H9 (cell line): ENCODE results near the gene IGF2R. TPM values are rescaled to one million over a fixed set of nuclear protein-coding genes. Genes with fewer than 3 reads are reported as not detected.

Experiments
- DNase-seq: peaks from one replicate; pipeline ENCODE4 v3.0.0-alpha.2; 2017
- H2AFZ ChIP-seq: one replicate; pipeline ENCODE4 v1.6.1; 2013; ENCODE audit warnings: mild to moderate bottlenecking, low read length, control low read depth, moderate library complexity
- H2AK5ac ChIP-seq: 2 replicates; pipeline ENCODE4 v1.6.1; 2013; ENCODE audit warnings: low read length, control low read depth, mixed read lengths; ENCODE audit not compliant: insufficient read length
- H2BK120ac ChIP-seq: one replicate; pipeline ENCODE4 v1.6.1; 2013; ENCODE audit warnings: low read depth, mild to moderate bottlenecking, low read length, control low read depth, inconsistent platforms; ENCODE audit not compliant: poor library complexity, severe bottlenecking
- H2BK12ac ChIP-seq: 2 replicates; pipeline ENCODE4 v1.6.1; 2013; ENCODE audit warnings: low read length, control low read depth, mixed read lengths, low read depth; ENCODE audit not compliant: insufficient read length
- H2BK15ac ChIP-seq: 2 replicates; pipeline ENCODE4 v1.6.1; 2013; ENCODE audit warnings: low read depth, low read length, control low read depth
- H2BK20ac ChIP-seq: one replicate; pipeline ENCODE4 v1.6.1; 2013; ENCODE audit warnings: low read depth, mild to moderate bottlenecking, low read length, control low read depth, inconsistent platforms; ENCODE audit not compliant: poor library complexity, severe bottlenecking
- H2BK5ac ChIP-seq: 2 replicates; pipeline ENCODE4 v1.6.1; 2013; ENCODE audit warnings: low read length, control low read depth, mixed read lengths; ENCODE audit not compliant: insufficient read length
- H3K14ac ChIP-seq: 2 replicates; pipeline ENCODE4 v1.6.1; 2013; ENCODE audit warnings: low read length, control low read depth; ENCODE audit not compliant: insufficient read depth
- H3K18ac ChIP-seq: 2 replicates; pipeline ENCODE4 v1.6.1; 2013; ENCODE audit warnings: low read depth, mild to moderate bottlenecking, mixed read lengths, low read length, control low read depth; ENCODE audit not compliant: insufficient read length
- H3K23ac ChIP-seq: 2 replicates; pipeline ENCODE4 v1.6.1; 2013; ENCODE audit warnings: low read length, control low read depth, mixed read lengths, low read depth; ENCODE audit not compliant: insufficient read length
- H3K23me2 ChIP-seq: 2 replicates; pipeline ENCODE4 v1.6.1; 2013; ENCODE audit warnings: low read depth, mild to moderate bottlenecking, mixed read lengths, low read length, control low read depth; ENCODE audit not compliant: insufficient read length, poor library complexity, severe bottlenecking
- H3K27ac ChIP-seq: 2 replicates; pipeline ENCODE4 v1.5.1; 2013; ENCODE audit warnings: low read length, control low read depth, mixed read lengths, low read depth; ENCODE audit not compliant: insufficient read length
- H3K27me3 ChIP-seq: 2 replicates; pipeline ENCODE4 v1.6.1; 2013; ENCODE audit warnings: low read length, control low read depth, inconsistent platforms; ENCODE audit not compliant: insufficient read depth
- H3K4ac ChIP-seq: 2 replicates; pipeline ENCODE4 v1.6.1; 2013; ENCODE audit warnings: low read depth, mild to moderate bottlenecking, control low read depth, inconsistent platforms, low read length, moderate library complexity
- H3K4me1 ChIP-seq: 2 replicates; pipeline ENCODE4 v1.6.1; 2013; ENCODE audit warnings: low read length, control low read depth, inconsistent platforms; ENCODE audit not compliant: insufficient read depth
- H3K4me2 ChIP-seq: 2 replicates; pipeline ENCODE4 v1.6.1; 2013; ENCODE audit warnings: low read length, control low read depth, mixed read lengths; ENCODE audit not compliant: insufficient read length, insufficient read depth
- H3K56ac ChIP-seq: 2 replicates; pipeline ENCODE4 v1.6.1; 2013; ENCODE audit warnings: low read depth, mild to moderate bottlenecking, mixed read lengths, low read length, control low read depth; ENCODE audit not compliant: insufficient read length
- H3K79me1 ChIP-seq: 2 replicates; pipeline ENCODE4 v1.6.1; 2013; ENCODE audit warnings: low read depth, mild to moderate bottlenecking, moderate library complexity, low read length, control low read depth, inconsistent platforms; ENCODE audit not compliant: insufficient read depth, poor library complexity, severe bottlenecking
- H3K79me2 ChIP-seq: 2 replicates; pipeline ENCODE4 v1.6.1; 2013; ENCODE audit warnings: low read length, control low read depth, inconsistent platforms; ENCODE audit not compliant: insufficient read depth
- H3K9ac ChIP-seq: 2 replicates; pipeline ENCODE4 v1.6.1; 2013; ENCODE audit warnings: low read length, control low read depth, mixed read lengths; ENCODE audit not compliant: insufficient read length; ENCODE audit errors: extremely low read depth
- H3K9me3 ChIP-seq: one replicate; pipeline ENCODE4 v1.6.1; 2013; ENCODE audit warnings: low read depth, low read length, inconsistent platforms; ENCODE audit not compliant: control insufficient read depth
- H3T11ph ChIP-seq: one replicate; pipeline ENCODE4 v1.6.1; 2013; ENCODE audit warnings: mild to moderate bottlenecking, low read length, control low read depth, inconsistent platforms
- H4K20me1 ChIP-seq: one replicate; pipeline ENCODE4 v1.6.1; 2013; ENCODE audit not compliant: control insufficient read depth, insufficient read length, insufficient read depth
- H4K5ac ChIP-seq: 2 replicates; pipeline ENCODE4 v1.6.1; 2013; ENCODE audit warnings: low read depth, mild to moderate bottlenecking, mixed read lengths, low read length, control low read depth; ENCODE audit not compliant: insufficient read length
- H4K8ac ChIP-seq: replicated peaks from 2 replicates; pipeline ENCODE4 v1.6.1; 2013; ENCODE audit warnings: low read length, control low read depth, mixed read lengths, low read depth; ENCODE audit not compliant: insufficient read length
- H4K91ac ChIP-seq: 2 replicates; pipeline ENCODE4 v1.6.1; 2013; ENCODE audit warnings: low read depth, mild to moderate bottlenecking, moderate library complexity, mixed read lengths, low read length, control low read depth; ENCODE audit not compliant: insufficient read length
- H3K27ac Mint-ChIP-seq, 3 experiments: 2 replicates in 2 of 3; 3 replicates in 1 of 3; pipeline ENCODE4 v1.8.0; 2020 to 2021; ENCODE audit warnings: mixed read lengths in 3 of 3, mild to moderate bottlenecking in 1 of 3, moderate library complexity in 1 of 3
- H3K27me3 Mint-ChIP-seq: 2 replicates; pipeline ENCODE4 v1.8.0; 2021; ENCODE audit warnings: low read depth, mild to moderate bottlenecking, moderate library complexity, mixed read lengths
- H3K36me3 Mint-ChIP-seq, 3 experiments: 2 replicates in 2 of 3; 3 replicates in 1 of 3; pipeline ENCODE4 v1.8.0; 2020 to 2021; ENCODE audit warnings: low read depth in 3 of 3, mixed read lengths in 3 of 3; ENCODE audit not compliant: insufficient read depth in 1 of 3
- H3K4me1 Mint-ChIP-seq, 2 experiments: 2 replicates each; pipeline ENCODE4 v1.8.0; 2020; ENCODE audit warnings: mixed read lengths in 2 of 2
- H3K4me3 Mint-ChIP-seq, 2 experiments: 2 replicates in 1 of 2; 3 replicates in 1 of 2; pipeline ENCODE4 v1.8.0; 2020 to 2021; ENCODE audit warnings: mild to moderate bottlenecking in 2 of 2, mixed read lengths in 2 of 2, moderate library complexity in 1 of 2
- H3K9me3 Mint-ChIP-seq, 2 experiments: 2 replicates in 1 of 2; 3 replicates in 1 of 2; pipeline ENCODE4 v1.8.0; 2020; ENCODE audit warnings: mild to moderate bottlenecking in 2 of 2, mixed read lengths in 2 of 2, moderate library complexity in 1 of 2
- WGBS: extraction: QIAGEN DNeasy Blood & Tissue Kit; methylation state at CpG from one replicate; pipeline ENCODE4 v1.1.7; 2013; ENCODE audit warnings: missing lambda C conversion rate, low lambda C conversion rate, mixed read lengths; ENCODE audit not compliant: insufficient read length; ENCODE audit errors: extremely low coverage; 5-methylcytosine and 5-hydroxymethylcytosine counted together
- total RNA-seq: library from RNA; stranded (reverse); gene quantifications from 2 replicates; pipeline ENCODE4 v1.2.1, GENCODE V29; 2021
- TF ChIP-seq, protein P1 (sequence below): fragments of 200-600 bp; sonication (generic); conservative IDR thresholded peaks from 3 replicates; pipeline ENCODE4 v1.8.0; 2021; ENCODE audit warnings: antibody characterized with exemption, mild to moderate bottlenecking

IGF2R gene
- total RNA-seq, 1 experiment from 2014 or later: 66.7 TPM

DNA sequence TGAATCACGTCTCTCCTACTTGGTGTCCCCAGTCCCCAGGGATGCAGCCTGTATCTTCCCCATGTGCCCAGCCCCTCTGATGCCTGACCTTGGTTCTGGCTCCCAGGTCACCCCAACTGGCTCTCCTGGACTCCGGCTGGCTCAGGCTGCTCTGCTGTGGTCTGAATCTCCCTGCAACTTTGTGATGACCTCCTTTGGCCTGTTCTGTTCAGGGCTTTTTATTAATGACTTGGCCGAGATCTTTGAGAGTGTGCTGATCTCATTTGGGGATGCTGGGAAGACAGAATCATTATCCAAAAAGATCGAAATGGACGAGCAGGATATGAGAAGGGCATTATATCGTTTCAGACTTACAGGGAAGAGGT is 67.4 kb downstream of the IGF2R start:
- no CpG with 5 or more reads among the region's 6 CpGs for WGBS
- no peak overlapping the region for H3K27ac Mint-ChIP-seq

More for the DNA sequence above, 67.4 kb downstream of the IGF2R start:
- H2BK5ac ChIP-seq: no peak overlapping the region
- no peak overlapping the region for H3K56ac ChIP-seq
- no peak overlapping the region for H2BK15ac ChIP-seq
- H2BK20ac ChIP-seq: no peak overlapping the region
- H3K9ac ChIP-seq: no peak overlapping the region
- no peaks in the 10 kb centered on the region for H3K9me3 ChIP-seq
- no peak overlapping the region for H2BK120ac ChIP-seq
- DNase-seq: no peak
- H3K4me2 ChIP-seq: no peak overlapping the region
- no peak overlapping the region for H3K23ac ChIP-seq
- TF ChIP-seq, protein P1, sequence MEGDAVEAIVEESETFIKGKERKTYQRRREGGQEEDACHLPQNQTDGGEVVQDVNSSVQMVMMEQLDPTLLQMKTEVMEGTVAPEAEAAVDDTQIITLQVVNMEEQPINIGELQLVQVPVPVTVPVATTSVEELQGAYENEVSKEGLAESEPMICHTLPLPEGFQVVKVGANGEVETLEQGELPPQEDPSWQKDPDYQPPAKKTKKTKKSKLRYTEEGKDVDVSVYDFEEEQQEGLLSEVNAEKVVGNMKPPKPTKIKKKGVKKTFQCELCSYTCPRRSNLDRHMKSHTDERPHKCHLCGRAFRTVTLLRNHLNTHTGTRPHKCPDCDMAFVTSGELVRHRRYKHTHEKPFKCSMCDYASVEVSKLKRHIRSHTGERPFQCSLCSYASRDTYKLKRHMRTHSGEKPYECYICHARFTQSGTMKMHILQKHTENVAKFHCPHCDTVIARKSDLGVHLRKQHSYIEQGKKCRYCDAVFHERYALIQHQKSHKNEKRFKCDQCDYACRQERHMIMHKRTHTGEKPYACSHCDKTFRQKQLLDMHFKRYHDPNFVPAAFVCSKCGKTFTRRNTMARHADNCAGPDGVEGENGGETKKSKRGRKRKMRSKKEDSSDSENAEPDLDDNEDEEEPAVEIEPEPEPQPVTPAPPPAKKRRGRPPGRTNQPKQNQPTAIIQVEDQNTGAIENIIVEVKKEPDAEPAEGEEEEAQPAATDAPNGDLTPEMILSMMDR: no peak
- Mint-ChIP-seq H3K9me3 (no peaks in the 10 kb centered on the region), H3K4me1 (no peaks in the 10 kb centered on the region), H3K27me3 (no peaks in the 10 kb centered on the region), H3K36me3 (peaks cover 45 to 69% (median 63%) of the 10 kb centered on the region in 3 experiments; a peak in 6 of 7 replicates), H3K4me3 (no peak overlapping the region)
- H3K14ac ChIP-seq: no peak overlapping the region
- no peaks in the 10 kb centered on the region for H3K23me2 ChIP-seq
- H4K91ac ChIP-seq: no peak overlapping the region
- H3K18ac ChIP-seq: no peak overlapping the region
- H4K5ac ChIP-seq: no peak overlapping the region
- no peaks in the 10 kb centered on the region for H3K79me1 ChIP-seq
- H3K27me3 ChIP-seq: no peaks in the 10 kb centered on the region; the same call in 1 of the 2 replicates
- H2AFZ ChIP-seq: no peak overlapping the region
- no peak overlapping the region for H2BK12ac ChIP-seq
- H3K4me1 ChIP-seq: no peaks in the 10 kb centered on the region
- H3T11ph ChIP-seq: no peak overlapping the region
- H3K27ac ChIP-seq: no peak overlapping the region
- no peaks in the 10 kb centered on the region for H4K20me1 ChIP-seq
- H3K4ac ChIP-seq: no peak overlapping the region
- no peak overlapping the region for H4K8ac ChIP-seq
- H2AK5ac ChIP-seq: no peak overlapping the region
- no peaks in the 10 kb centered on the region for H3K79me2 ChIP-seq
